ENCODE measurements around the gene APOBEC3H.

The APOBEC3H gene

DNA sequence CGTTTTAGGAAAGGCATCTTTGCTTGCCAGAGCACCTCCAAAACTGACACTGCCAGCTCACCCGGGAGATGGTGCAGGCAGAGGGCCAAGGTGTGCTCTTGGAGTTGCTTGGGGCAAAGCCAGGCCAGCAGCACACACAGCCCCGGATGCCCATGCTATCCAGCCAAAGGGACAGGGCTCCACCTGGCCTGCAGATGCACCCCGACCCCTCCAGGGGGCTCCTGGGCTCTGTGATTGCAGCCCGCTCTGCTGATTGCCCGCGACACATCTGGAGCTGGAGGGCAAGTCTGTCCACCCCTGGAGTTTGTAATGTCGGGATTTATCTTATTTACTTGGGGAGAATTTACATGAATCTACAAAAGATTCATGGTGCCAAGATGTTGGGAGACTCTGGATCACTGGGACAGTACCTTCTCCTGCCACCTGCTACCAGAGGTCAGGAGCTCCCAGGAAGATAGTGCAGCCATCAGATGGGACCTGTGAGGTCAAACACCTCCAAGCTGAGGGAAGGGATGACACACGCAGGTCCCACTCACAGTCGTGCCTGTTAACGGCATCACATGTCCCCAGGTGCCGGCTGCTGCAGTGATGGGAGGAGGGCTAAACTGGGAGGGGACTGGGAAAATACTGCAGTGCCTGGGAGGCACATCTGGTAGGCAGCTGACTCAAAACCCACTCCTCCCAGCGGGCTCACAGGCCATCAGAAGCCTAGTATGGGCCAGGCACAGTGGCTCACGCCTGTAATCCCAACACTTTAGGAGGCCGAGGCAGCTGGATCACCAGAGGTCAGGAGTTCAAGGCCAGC is 38.2 kb downstream of the APOBEC3H start:
- Histone ChIP-seq H3K27ac (no peak overlapping the region), H3K36me3 (peaks cover 52% of the 10 kb centered on the region), H3K4me3 (ENCODE audit: low read depth in 1 of 2, low read length in 1 of 2) (no peak overlapping the region), H3K27me3 (no peaks in the 10 kb centered on the region), H3K9me3 (no peaks in the 10 kb centered on the region), H3K4me1 (ENCODE audit: control insufficient read depth in 1 of 2, insufficient read depth in 1 of 2, low read depth in 1 of 2, low read length in 1 of 2) (no peaks in the 10 kb centered on the region)
- TF ChIP-seq, protein P1, sequence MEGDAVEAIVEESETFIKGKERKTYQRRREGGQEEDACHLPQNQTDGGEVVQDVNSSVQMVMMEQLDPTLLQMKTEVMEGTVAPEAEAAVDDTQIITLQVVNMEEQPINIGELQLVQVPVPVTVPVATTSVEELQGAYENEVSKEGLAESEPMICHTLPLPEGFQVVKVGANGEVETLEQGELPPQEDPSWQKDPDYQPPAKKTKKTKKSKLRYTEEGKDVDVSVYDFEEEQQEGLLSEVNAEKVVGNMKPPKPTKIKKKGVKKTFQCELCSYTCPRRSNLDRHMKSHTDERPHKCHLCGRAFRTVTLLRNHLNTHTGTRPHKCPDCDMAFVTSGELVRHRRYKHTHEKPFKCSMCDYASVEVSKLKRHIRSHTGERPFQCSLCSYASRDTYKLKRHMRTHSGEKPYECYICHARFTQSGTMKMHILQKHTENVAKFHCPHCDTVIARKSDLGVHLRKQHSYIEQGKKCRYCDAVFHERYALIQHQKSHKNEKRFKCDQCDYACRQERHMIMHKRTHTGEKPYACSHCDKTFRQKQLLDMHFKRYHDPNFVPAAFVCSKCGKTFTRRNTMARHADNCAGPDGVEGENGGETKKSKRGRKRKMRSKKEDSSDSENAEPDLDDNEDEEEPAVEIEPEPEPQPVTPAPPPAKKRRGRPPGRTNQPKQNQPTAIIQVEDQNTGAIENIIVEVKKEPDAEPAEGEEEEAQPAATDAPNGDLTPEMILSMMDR (IDR thresholded peaks at IDR 0.05) = no peak

DNA sequence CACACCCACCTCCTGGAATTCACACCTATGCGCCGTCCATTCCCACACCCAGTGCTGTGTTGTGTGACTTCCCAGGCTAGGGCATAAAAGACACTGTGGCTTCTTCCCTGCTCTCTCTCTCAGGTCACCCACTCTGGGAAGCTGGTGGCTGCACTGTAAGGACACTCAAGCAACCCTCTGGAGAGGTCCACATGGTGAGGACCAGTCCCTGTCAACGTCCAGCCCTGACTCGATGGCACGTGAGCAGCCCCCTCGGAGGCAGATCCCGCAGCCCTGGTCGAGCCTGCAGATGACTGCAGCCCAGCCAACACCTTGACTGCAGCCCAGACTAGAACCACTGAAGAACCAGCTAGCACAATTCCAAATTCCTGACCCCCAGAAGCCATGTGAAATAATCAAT is 39.3 kb downstream of the APOBEC3H start:
- no peak overlapping the region for H3K4me3 ChIP-seq (ENCODE audit: low read depth in 1 of 2, low read length in 1 of 2)
- H3K27ac ChIP-seq = no peak overlapping the region
- no peaks in the 10 kb centered on the region for H3K9me3 ChIP-seq
- H3K27me3 ChIP-seq = no peaks in the 10 kb centered on the region
- no peaks in the 10 kb centered on the region for H3K4me1 ChIP-seq (ENCODE audit: control insufficient read depth in 1 of 2, insufficient read depth in 1 of 2, low read depth in 1 of 2, low read length in 1 of 2)
- peaks cover 57% of the 10 kb centered on the region for H3K36me3 ChIP-seq
- TF ChIP-seq, protein P1 (IDR thresholded peaks at IDR 0.05) = no peak

DNA sequence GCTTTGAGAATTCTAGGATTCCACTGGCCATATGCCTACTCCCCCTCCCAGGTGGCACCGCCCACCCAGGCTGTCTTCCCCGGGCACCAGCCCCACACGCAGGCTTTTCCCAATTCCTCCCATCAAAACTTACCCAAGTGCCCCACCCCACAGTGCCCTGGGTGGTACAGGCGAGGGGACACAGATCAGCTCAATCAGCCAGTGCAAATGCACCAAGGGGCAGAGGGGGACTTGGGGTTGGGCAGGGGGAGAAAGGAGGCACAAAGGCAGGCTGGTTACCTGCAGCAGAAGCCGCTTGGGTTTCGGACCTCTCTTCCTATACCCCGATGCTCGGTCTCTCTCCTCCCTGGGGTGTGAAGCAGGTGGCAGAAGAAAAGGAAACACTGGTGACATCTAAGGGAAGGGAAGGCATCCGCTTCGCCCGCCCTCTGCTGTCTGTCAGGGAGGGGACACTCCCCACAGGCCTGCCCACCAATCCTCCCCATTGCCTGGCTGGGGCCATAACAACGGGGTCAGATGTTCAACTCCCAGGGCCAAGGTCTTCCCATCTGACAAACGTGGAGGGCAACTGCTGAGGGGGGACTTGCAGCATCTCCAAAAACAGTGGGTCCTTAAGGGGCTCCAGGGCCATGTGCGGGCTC is 41.4 kb downstream of the APOBEC3H start:
- H3K4me3 ChIP-seq (ENCODE audit: low read depth in 1 of 2, low read length in 1 of 2) = no peak overlapping the region
- H3K36me3 ChIP-seq = peaks cover 43% of the 10 kb centered on the region
- no peaks in the 10 kb centered on the region for H3K27me3 ChIP-seq
- no peaks in the 10 kb centered on the region for H3K9me3 ChIP-seq
- TF ChIP-seq, protein P1 (IDR thresholded peaks at IDR 0.05) = no peak
- no peaks in the 10 kb centered on the region for H3K4me1 ChIP-seq (ENCODE audit: control insufficient read depth in 1 of 2, insufficient read depth in 1 of 2, low read depth in 1 of 2, low read length in 1 of 2)
- H3K27ac ChIP-seq = no peak overlapping the region

DNA sequence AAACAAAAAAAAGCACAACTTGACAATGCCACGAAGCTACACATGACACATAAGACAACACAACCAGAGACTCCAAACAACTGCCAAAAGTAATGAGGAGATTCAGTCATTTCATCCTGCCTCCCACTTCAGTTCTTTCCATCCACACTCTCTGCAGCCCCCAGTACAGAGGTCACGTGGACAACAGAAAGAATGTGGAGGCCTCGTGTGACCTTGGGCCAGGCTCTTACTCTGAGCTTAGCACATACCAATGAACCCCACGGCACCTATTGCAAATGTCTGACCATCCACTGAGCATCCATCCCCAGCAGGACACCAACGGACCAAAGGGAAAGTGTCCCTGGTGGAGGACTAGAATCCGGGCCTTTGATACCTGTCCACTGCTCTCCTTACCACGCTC is 42.9 kb downstream of the APOBEC3H start:
- Histone ChIP-seq H3K4me3 (ENCODE audit: low read depth in 1 of 2, low read length in 1 of 2) (no peak overlapping the region), H3K4me1 (ENCODE audit: control insufficient read depth in 1 of 2, insufficient read depth in 1 of 2, low read depth in 1 of 2, low read length in 1 of 2) (peaks cover 12 to 14% of the 10 kb centered on the region in 2 experiments), H3K27me3 (peaks cover 11% of the 10 kb centered on the region), H3K9me3 (no peaks in the 10 kb centered on the region), H3K27ac (no peak overlapping the region), H3K36me3 (peaks cover 31% of the 10 kb centered on the region)
- TF ChIP-seq, protein P1 (IDR thresholded peaks at IDR 0.05) = no peak

DNA sequence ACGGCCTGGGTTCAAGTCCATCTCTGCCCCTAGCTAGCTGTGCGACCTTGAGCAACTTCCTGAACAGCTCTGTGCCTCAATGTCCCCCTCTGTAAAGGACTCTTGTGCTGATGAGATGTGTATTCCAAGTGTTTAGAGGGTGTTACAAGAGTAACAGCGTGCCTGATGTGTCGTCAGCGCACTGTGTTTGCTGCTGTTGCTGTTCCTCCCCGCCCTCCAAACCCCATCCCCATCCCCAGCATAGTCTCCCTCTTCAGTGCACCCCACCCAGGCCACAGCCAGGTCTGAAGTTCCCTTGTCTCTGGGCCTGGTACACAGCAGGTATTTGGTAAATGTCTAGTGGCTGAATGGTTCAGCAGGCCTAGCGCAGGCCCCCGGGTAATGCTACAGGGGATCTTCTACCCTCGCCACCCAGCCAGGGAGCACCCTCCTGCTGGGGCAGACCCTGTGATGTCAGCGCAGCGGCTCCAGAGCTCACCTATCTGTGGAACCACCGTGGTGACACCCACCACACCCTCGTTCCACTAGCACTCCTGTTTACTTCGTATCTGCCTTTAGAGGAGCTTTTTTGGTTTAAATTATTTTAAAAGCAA is 45.1 kb downstream of the APOBEC3H start:
- H3K4me1 ChIP-seq (ENCODE audit: control insufficient read depth in 1 of 2, insufficient read depth in 1 of 2, low read depth in 1 of 2, low read length in 1 of 2) = peaks cover 23 to 32% of the 10 kb centered on the region in 2 experiments
- H3K9me3 ChIP-seq = no peaks in the 10 kb centered on the region
- TF ChIP-seq, protein P1 (IDR thresholded peaks at IDR 0.05) = no peak
- H3K36me3 ChIP-seq = peaks cover 25% of the 10 kb centered on the region
- H3K27me3 ChIP-seq = peaks cover 12% of the 10 kb centered on the region
- no peak overlapping the region for H3K4me3 ChIP-seq (ENCODE audit: low read depth in 1 of 2, low read length in 1 of 2)
- no peak overlapping the region for H3K27ac ChIP-seq

Measured in neutrophil (primary cell).